Activated CD4-positive, CD25-positive, alpha-beta regulatory T cell (primary cell): ENCODE data around the gene WWTR1.

Experiments
- DNase-seq, 4 experiments: peaks; one replicate each; lab custom pipeline; 2025; lab: John Stamatoyannopoulos, UW

WWTR1 gene

DNA sequence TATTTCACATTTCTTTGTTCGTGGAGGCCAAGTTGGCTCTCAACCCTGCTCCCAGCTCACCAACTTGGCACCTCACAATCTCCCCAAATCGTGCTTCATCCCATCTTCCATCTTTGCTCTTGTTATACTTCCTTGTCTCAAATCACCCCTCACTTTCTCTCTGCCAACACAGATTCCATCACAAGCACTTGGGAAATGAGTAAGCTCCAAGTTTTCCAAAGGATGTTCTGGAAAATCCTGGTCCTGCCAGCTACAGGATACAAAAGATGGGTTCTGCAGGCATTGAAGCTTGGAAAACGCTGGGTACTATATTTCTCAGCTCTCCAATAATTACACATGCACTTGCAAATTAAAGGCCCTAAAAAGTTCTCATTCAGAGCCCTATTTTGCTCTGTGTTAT lies 187.4 kb downstream of the WWTR1 start:
- DNase-seq = no peak

DNA sequence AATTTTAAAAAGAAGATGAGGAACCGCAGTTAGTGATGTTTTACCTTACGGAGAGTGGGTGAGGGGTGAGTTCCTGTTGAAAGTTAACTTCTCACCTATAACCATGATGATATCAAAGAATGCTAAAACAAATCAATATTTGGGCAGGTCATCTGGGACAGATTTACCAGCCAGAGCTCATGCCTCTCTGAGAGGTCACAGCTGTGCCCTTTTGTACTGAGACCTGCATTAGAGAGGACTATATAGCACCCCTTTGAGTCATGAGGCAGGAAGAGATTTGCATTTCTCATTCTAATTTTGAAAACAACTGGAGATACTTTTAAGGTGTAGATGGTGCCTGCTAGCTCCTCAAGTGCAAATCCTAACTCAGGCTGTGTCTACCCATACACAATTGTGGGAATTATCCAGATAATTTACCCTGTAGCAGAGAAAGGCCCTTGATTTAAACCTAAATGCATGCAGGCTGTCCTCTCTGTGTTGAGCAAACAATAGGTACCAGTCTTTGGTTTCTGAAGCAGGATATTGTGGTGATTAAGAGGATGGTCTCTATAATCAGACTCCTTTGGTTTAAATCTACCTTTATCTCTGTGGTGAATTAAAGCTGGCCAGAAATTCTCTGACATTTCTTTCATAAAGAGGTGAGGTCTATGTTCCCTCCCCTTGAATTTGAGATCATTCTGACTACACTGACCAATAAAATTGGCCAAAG lies 189.2 kb downstream of the WWTR1 start:
- DNase-seq = no peak
